IMR-90 (cell line): ENCODE measurements around the gene CLDN10. TPM values are rescaled to one million over a fixed set of nuclear protein-coding genes. Genes with fewer than 3 reads are reported as not detected.

ENCODE experiments used
- ATAC-seq: fragments of 200-7000 bp; cut with Tn5 transposase; 2 replicates; pipeline ENCODE4 v1.9.1; 2020; ENCODE audit warnings: low read depth, mild to moderate bottlenecking, moderate library complexity
- BruUV-seq: library from RNA; stranded (reverse); fragments of 400-500 nt; replicated peaks from 2 replicates; lab custom pipeline; 2021; lab: Mats Ljungman, UMichigan
- CTCF ChIA-PET: fragments of 300-600 bp; formaldehyde crosslinking; extraction: SDS; loops from one replicate; lab custom pipeline; 2021; ENCODE audit warnings: antibody characterized with exemption; lab: Yijun Ruan, JAX
- POLR2A ChIA-PET: fragments of 300-600 bp; sonication (Branson Sonifier 250); formaldehyde crosslinking; loops from one replicate; lab custom pipeline; 2022; ENCODE audit warnings: antibody characterized with exemption; ENCODE audit not compliant: unreplicated experiment; lab: Charles Lee
- DNase-seq: peaks from one replicate; pipeline ENCODE4 v3.0.0; 2013
- H2AFZ ChIP-seq: replicated peaks from 2 replicates; pipeline ENCODE3; 2013; ENCODE audit warnings: low read length, mild to moderate bottlenecking; ENCODE audit not compliant: poor library complexity
- H2AK5ac ChIP-seq: 2 replicates; pipeline ENCODE4 v1.6.1; 2013; ENCODE audit warnings: low read depth, low read length, inconsistent platforms
- H2AK9ac ChIP-seq: replicated peaks from 2 replicates; pipeline ENCODE3; 2013; ENCODE audit warnings: mild to moderate bottlenecking, low read depth, low read length, moderate library complexity; ENCODE audit not compliant: poor library complexity
- H2BK120ac ChIP-seq: 2 replicates; pipeline ENCODE4 v1.6.1; 2013; ENCODE audit warnings: low read depth, low read length, inconsistent platforms
- H2BK15ac ChIP-seq: 3 replicates; pipeline ENCODE4 v1.6.1; 2013; ENCODE audit warnings: low read depth, low read length, inconsistent platforms
- H2BK20ac ChIP-seq: 2 replicates; pipeline ENCODE4 v1.6.1; 2013; ENCODE audit warnings: low read depth, mild to moderate bottlenecking, inconsistent platforms, low read length, moderate library complexity
- H2BK5ac ChIP-seq: 2 replicates; pipeline ENCODE4 v1.6.1; 2013; ENCODE audit warnings: mild to moderate bottlenecking, low read depth, low read length, inconsistent platforms; ENCODE audit not compliant: poor library complexity, severe bottlenecking
- H3K14ac ChIP-seq: replicated peaks from 2 replicates; pipeline ENCODE4 v1.6.1; 2013; ENCODE audit warnings: low read depth, low read length, inconsistent platforms
- H3K18ac ChIP-seq: 2 replicates; pipeline ENCODE4 v1.6.1; 2013; ENCODE audit warnings: low read depth, low read length, control low read depth
- H3K23ac ChIP-seq: 2 replicates; pipeline ENCODE4 v1.6.1; 2013; ENCODE audit warnings: low read depth, low read length, inconsistent platforms
- H3K27ac ChIP-seq: 2 replicates; pipeline ENCODE4 v1.5.1; 2013; ENCODE audit warnings: mild to moderate bottlenecking, control low read depth, low read length; ENCODE audit not compliant: insufficient read depth
- H3K27me3 ChIP-seq: 2 replicates; pipeline ENCODE4 v1.6.1; 2013; ENCODE audit warnings: low read length; ENCODE audit not compliant: control insufficient read depth, insufficient read depth
- H3K36me3 ChIP-seq: 2 replicates; pipeline ENCODE4 v1.6.1; 2013; ENCODE audit warnings: low read length, mixed read lengths; ENCODE audit not compliant: control insufficient read depth, insufficient read depth
- H3K4ac ChIP-seq: 2 replicates; pipeline ENCODE4 v1.6.1; 2013; ENCODE audit warnings: low read depth, low read length, inconsistent platforms
- H3K4me1 ChIP-seq: 2 replicates; pipeline ENCODE4 v1.6.1; 2013; ENCODE audit warnings: low read length, mixed read lengths; ENCODE audit not compliant: control insufficient read depth, insufficient read depth
- H3K4me2 ChIP-seq: 2 replicates; pipeline ENCODE4 v1.6.1; 2013; ENCODE audit warnings: low read depth, mild to moderate bottlenecking, control low read depth, low read length, moderate library complexity
- H3K4me3 ChIP-seq: 2 replicates; pipeline ENCODE4 v1.5.1; 2013; ENCODE audit warnings: low read depth, mild to moderate bottlenecking, control low read depth, low read length, moderate library complexity; ENCODE audit not compliant: insufficient read depth
- H3K56ac ChIP-seq: 2 replicates; pipeline ENCODE4 v1.6.1; 2013; ENCODE audit warnings: low read length, inconsistent platforms; ENCODE audit not compliant: insufficient read depth; ENCODE audit errors: extremely low read depth
- H3K79me1 ChIP-seq, 2 experiments: 2 replicates each; pipeline ENCODE4 v1.6.1; 2013; ENCODE audit warnings: low read length in 2 of 2, inconsistent platforms in 1 of 2, low read depth in 1 of 2
- H3K9ac ChIP-seq: 2 replicates; pipeline ENCODE4 v1.6.1; 2013; ENCODE audit warnings: low read depth, low read length, control low read depth
- H3K9me1 ChIP-seq: 2 replicates; pipeline ENCODE4 v1.6.1; 2013; ENCODE audit warnings: low read length, inconsistent platforms; ENCODE audit not compliant: insufficient read depth
- H3K9me3 ChIP-seq: 2 replicates; pipeline ENCODE4 v1.6.1; 2013; ENCODE audit warnings: low read length; ENCODE audit not compliant: control insufficient read depth, insufficient read depth
- H4K20me1 ChIP-seq: 2 replicates; pipeline ENCODE4 v1.6.1; 2013; ENCODE audit warnings: low read length, inconsistent platforms; ENCODE audit not compliant: insufficient read depth
- H4K5ac ChIP-seq: 2 replicates; pipeline ENCODE4 v1.6.1; 2013; ENCODE audit warnings: mild to moderate bottlenecking, low read depth, low read length, control low read depth
- H4K8ac ChIP-seq, 2 experiments: 2 replicates each; pipeline ENCODE4 v1.6.1; 2013; ENCODE audit warnings: low read depth in 2 of 2, low read length in 2 of 2, control low read depth in 1 of 2, inconsistent platforms in 1 of 2
- H4K91ac ChIP-seq: 2 replicates; pipeline ENCODE4 v1.6.1; 2013; ENCODE audit warnings: low read depth, low read length, inconsistent platforms; ENCODE audit not compliant: insufficient read depth
- CEBPB ChIP-seq: IDR thresholded peaks from 2 replicates; pipeline ENCODE4 v1.6.1; 2012; ENCODE audit warnings: low read depth, low read length, improper control_type of control experiment
- CHD1 ChIP-seq: IDR thresholded peaks from 2 replicates; pipeline ENCODE4 v1.6.1; 2012; ENCODE audit warnings: low read depth, low read length, improper control_type of control experiment
- CTCF ChIP-seq: conservative IDR thresholded peaks from 2 replicates; pipeline ENCODE4 v1.5.1; 2012; ENCODE audit warnings: mild to moderate bottlenecking, low read depth, low read length, improper control_type of control experiment
- ELK1 ChIP-seq: fragments of 150-350 bp; IDR thresholded peaks from 2 replicates; pipeline ENCODE4 v1.6.1; 2016; ENCODE audit warnings: low read depth, mild to moderate bottlenecking, low read length, moderate library complexity, borderline replicate concordance
- FOS ChIP-seq: fragments of 150-350 bp; IDR thresholded peaks from 2 replicates; pipeline ENCODE4 v1.6.1; 2016; ENCODE audit warnings: low read depth, low read length
- MAFK ChIP-seq: IDR thresholded peaks from 2 replicates; pipeline ENCODE4 v1.6.1; 2012; ENCODE audit warnings: low read depth, low read length, improper control_type of control experiment
- MAZ ChIP-seq: IDR thresholded peaks from 2 replicates; pipeline ENCODE4 v1.6.1; 2012; ENCODE audit warnings: low read depth, mild to moderate bottlenecking, low read length, improper control_type of control experiment, moderate library complexity, borderline replicate concordance
- MXI1 ChIP-seq: IDR thresholded peaks from 2 replicates; pipeline ENCODE4 v1.6.1; 2012; ENCODE audit warnings: low read depth, mild to moderate bottlenecking, low read length, moderate library complexity, borderline replicate concordance
- NFE2L2 ChIP-seq: fragments of 150-350 bp; IDR thresholded peaks from 2 replicates; pipeline ENCODE4 v1.6.1; 2016; ENCODE audit warnings: low read depth, mild to moderate bottlenecking, low read length
- POLR2A ChIP-seq: IDR thresholded peaks from 2 replicates; pipeline ENCODE4 v1.6.1; 2012; ENCODE audit warnings: mild to moderate bottlenecking, low read depth, low read length
- RAD21 ChIP-seq: IDR thresholded peaks from 2 replicates; pipeline ENCODE4 v1.6.1; 2012; ENCODE audit warnings: low read length, improper control_type of control experiment
- RCOR1 ChIP-seq: IDR thresholded peaks from 2 replicates; pipeline ENCODE4 v1.6.1; 2012; ENCODE audit warnings: mild to moderate bottlenecking, low read length, improper control_type of control experiment; ENCODE audit not compliant: insufficient replicate concordance
- RFX5 ChIP-seq: IDR thresholded peaks from 2 replicates; pipeline ENCODE4 v1.8.0; 2012; ENCODE audit warnings: low read depth, mild to moderate bottlenecking, low read length, moderate library complexity
- SMC3 ChIP-seq: fragments of 150-350 bp; IDR thresholded peaks from 2 replicates; pipeline ENCODE4 v1.6.1; 2016; ENCODE audit warnings: low read depth, mild to moderate bottlenecking, antibody characterized with exemption, low read length, moderate library complexity
- USF2 ChIP-seq: fragments of 150-350 bp; IDR thresholded peaks from 2 replicates; pipeline ENCODE4 v1.6.1; 2017; ENCODE audit warnings: mild to moderate bottlenecking, antibody characterized with exemption, low read length, low read depth
- WGBS, 2 experiments: methylation state at CpG; one replicate each; pipeline versions ENCODE4 v1.1.5 to v1.1.7; 2013; ENCODE audit warnings: missing lambda C conversion rate in 2 of 2; ENCODE audit not compliant: insufficient read length in 1 of 2; ENCODE audit errors: extremely low coverage in 2 of 2; 5-methylcytosine and 5-hydroxymethylcytosine counted together
- dilution Hi-C: fragments of 300-500 bp; cut with HindIII; formaldehyde crosslinking; loops from one replicate; pipeline ENCODE4 v1.14.3; 2018; ENCODE audit warnings: low sequenced_read_pairs; ENCODE audit not compliant: unreplicated experiment
- in situ Hi-C: fragments of 300-500 bp; cut with MboI; formaldehyde crosslinking; loops from 3 replicates; pipeline ENCODE4 v1.14.3; 2019; ENCODE audit warnings: low sequenced_read_pairs, inconsistent platforms, mixed read lengths
- intact Hi-C: fragments of 100-400 bp; cut with micrococcal nuclease; formaldehyde crosslinking; loops from 2 replicates; pipeline ENCODE4 v1.10.0; 2022
- polyA plus RNA-seq, 3 experiments: library from polyadenylated mRNA; depleted of rRNA; stranded (reverse); fragments of >200 nt; gene quantifications; 2 replicates each; pipeline ENCODE4 v1.2.3, GENCODE V29; 2012; ENCODE audit warnings: low replicate concordance in 1 of 3
- total RNA-seq: library from RNA; depleted of rRNA; stranded (reverse); fragments of >200 nt; gene quantifications from 2 replicates; pipeline ENCODE4 v1.2.3, GENCODE V29; 2012

Gene CLDN10
- total and polyA plus RNA-seq, 2 of the 4 experiments (the other 2 are of a cell fraction): not detected

GRCh38 chr13:95533545-95534160 lies 18.9 kb upstream of the CLDN10 start:
- no peak overlapping the region for H3K4me2 ChIP-seq
- H3K4me3 ChIP-seq: no peak overlapping the region
- dilution Hi-C loops: no loop called here
- H3K18ac ChIP-seq: no peak overlapping the region
- TF ChIP-seq NFE2L2: no peak
- no peak for TF ChIP-seq RAD21
- no peak for TF ChIP-seq MAFK
- no peak for TF ChIP-seq CTCF
- TF ChIP-seq CHD1: no peak
- TF ChIP-seq SMC3: no peak
- TF ChIP-seq USF2: no peak
- no peak for TF ChIP-seq ELK1
- no peak for TF ChIP-seq MXI1
- no peak for TF ChIP-seq MAZ
- TF ChIP-seq FOS: no peak
- TF ChIP-seq RCOR1: no peak
- TF ChIP-seq CEBPB: no peak
- no peak for TF ChIP-seq POLR2A
- TF ChIP-seq RFX5: no peak
- H3K23ac ChIP-seq: no peak overlapping the region
- H4K20me1 ChIP-seq: no peaks in the 10 kb centered on the region
- no peak overlapping the region for H2BK5ac ChIP-seq
- H4K8ac ChIP-seq: no peak overlapping the region
- H3K9me1 ChIP-seq: no peaks in the 10 kb centered on the region
- in situ Hi-C loops: no loop called here
- DNase-seq (no peak), ATAC-seq (no peak)
- CTCF ChIA-PET: interaction anchor here (1.3 kb wide), 1 partner anchor 31 kb away, joined by 3 read pairs; no protein-coding TSS in a partner anchor
- no peak overlapping the region for H3K14ac ChIP-seq
- peaks cover 4% of the 10 kb centered on the region for H3K4me1 ChIP-seq
- no TSS peak for BruUV-seq
- no peak overlapping the region for H2AFZ ChIP-seq
- H3K9me3 ChIP-seq: no peaks in the 10 kb centered on the region
- H2AK5ac ChIP-seq: no peak overlapping the region
- no peak overlapping the region for H4K91ac ChIP-seq
- H3K27me3 ChIP-seq: peaks cover 14% of the 10 kb centered on the region
- H2BK15ac ChIP-seq: no peak overlapping the region
- H3K4ac ChIP-seq: no peak overlapping the region
- no peaks in the 10 kb centered on the region for H3K79me1 ChIP-seq
- H3K27ac ChIP-seq: no peak overlapping the region
- H3K9ac ChIP-seq: no peak overlapping the region
- WGBS, 2 experiments: no CpG with 5 or more reads among the region's 7 CpGs
- no peak overlapping the region for H2AK9ac ChIP-seq
- intact Hi-C loops: no loop called here
- H2BK120ac ChIP-seq: no peak overlapping the region
- H3K56ac ChIP-seq: no peak overlapping the region
- no peak overlapping the region for H2BK20ac ChIP-seq
- POLR2A ChIA-PET: no interaction called here
- no peaks in the 10 kb centered on the region for H3K36me3 ChIP-seq
- H4K5ac ChIP-seq: no peak overlapping the region
